GM21723 (cell line): Measurements from ENCODE around the gene RAD23B.
"Not testable (repeated sequence)": the region's sequence is repeated elsewhere in the genome, so short reads cannot be mapped to it uniquely, and the experiment has no call there.

Source experiments
- ATAC-seq: cut with Tn5 transposase; IDR thresholded peaks from one replicate; pipeline ENCODE4 v1.9.1; 2021; ENCODE audit warnings: mild to moderate bottlenecking, moderate library complexity; ENCODE audit not compliant: unreplicated experiment

RAD23B gene

DNA sequence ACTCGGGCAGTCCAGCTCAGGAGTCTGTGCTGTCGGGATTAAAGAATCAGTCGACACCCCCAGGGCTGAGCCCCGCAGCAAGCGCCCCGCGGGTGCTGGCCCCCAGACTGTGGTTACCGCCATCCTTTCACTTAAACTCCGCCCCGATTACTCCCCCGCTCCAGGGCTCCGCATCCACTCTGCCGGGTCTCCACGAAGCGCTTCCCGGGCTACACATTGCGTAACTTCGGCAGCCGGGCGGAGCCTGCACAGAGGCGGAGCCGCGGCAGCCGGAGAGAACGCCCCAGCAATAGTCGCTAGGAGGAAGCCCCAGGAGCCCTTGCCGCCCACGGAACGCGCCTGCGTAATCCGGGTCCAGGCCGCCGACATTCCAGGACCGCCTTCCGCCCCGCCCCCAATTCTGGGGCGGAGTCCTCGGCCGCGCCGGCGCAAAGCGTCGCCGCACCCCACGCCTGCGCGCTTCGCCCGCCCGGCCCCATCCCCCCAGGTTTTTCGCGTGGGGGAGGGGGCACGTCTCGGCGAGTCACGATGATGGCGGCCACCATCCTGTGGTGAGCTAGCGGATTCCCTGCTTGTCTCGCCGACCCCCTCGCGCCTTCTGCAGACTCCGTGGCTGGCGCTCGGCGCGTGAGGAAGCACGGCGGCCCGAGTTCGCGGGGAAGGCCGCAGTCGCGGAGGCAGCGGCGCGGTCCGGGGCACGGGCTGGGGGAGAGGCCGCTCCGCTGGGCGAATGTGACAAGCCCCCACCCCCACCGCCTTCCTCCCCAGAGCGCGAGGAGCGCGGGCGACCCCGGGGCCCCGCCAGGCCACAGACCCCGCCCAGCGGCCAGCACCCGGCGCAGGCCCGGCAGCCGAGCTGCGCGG, at the start of gene RAD23B:
RAD23B (plus strand) TSS at position 521 of the 864 bp plus-strand sequence. CDS start 351 bp downstream, outside the sequence.
- peak; percentile 88 for ATAC-seq

DNA sequence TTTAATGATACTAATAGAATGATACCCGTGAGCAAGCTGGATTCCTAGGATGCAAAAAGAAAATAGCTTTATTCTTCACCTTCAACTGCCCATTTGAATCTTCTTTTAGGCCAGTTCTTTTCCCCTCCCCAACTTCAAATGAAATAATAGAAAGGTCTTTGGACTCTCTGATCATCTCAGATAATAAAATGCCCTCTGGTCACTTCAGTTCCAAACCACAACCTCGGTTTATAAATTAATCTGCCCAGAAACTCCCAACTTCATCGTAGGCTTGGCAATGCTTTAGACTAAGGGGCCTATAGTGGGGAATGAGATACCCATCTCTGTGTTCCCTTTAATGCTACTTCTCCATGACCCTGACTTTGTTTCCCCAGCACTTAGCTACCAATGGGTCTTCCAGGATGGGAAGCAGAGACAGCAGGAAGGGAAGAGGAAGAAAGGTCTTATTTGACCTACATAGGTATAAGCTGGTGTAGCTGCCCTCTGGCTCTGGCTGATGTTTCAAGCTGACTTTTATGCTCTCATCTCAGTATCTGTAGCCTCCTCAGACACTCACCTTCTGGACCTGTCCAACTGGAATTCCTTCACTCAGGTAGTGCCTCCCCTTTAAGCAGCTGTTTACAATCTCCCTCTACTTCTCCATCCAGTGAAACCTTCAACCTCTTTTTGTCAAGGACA, 47.2 kb upstream of the RAD23B start:
- no peak for ATAC-seq

DNA sequence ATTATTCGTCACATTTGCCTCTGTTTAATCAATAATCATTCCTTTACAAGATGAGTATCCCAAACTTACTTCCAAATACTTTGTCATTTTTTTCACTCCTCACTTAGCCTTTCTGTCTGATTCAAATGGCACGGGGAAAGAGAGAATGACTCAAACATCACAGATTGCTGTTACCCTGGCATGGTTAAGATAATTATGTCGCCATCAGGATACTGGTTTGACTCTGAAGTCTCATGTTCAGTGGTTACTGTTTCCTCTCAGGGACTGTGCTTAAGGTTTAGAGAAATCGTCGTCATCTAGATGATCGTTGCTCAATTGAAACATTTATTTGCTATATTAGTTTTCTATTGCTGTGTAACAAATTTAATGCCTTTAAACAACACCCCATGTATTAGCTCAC, 45.2 kb upstream of the RAD23B start:
- ATAC-seq = no peak

DNA sequence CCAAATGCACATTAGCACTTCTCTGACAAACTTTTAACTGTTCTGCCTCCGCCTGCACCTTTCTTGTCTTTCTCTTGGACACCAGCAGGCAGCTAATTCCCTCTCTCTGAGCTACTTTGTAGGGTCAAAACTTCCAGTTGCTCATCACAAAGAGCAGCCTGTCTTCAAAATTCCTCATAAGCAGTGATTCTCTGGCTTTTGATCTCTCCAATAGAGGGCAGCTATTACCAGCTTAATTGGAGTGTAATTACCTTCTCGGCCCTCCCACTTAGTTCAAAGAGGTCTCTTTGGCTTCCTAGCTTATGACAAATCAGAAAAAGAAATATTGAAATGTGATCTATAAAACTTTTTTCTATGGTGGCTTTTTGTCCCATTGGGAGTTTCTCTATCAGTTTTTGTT, 43.6 kb upstream of the RAD23B start:
- ATAC-seq = no peak

DNA sequence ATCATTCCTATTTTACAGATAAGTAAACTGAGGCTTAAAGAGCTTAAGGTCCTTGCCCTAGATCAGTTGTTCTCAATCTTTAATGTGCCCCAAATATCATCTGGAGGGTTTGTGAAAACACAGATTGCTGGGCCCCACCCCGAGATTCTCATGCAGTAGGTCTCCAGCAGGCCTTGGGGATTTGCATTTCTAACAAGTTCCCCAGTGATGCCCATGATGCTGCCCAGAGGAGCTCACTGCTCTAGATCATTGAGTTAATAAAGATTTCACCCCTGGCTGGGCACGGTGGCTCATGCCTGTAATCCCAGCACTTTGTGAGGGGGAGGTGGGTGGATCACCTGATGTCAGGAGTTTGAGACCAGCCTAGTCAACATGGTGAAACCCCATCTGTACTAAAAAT, 42.8 kb upstream of the RAD23B start:
- ATAC-seq = no peak

DNA sequence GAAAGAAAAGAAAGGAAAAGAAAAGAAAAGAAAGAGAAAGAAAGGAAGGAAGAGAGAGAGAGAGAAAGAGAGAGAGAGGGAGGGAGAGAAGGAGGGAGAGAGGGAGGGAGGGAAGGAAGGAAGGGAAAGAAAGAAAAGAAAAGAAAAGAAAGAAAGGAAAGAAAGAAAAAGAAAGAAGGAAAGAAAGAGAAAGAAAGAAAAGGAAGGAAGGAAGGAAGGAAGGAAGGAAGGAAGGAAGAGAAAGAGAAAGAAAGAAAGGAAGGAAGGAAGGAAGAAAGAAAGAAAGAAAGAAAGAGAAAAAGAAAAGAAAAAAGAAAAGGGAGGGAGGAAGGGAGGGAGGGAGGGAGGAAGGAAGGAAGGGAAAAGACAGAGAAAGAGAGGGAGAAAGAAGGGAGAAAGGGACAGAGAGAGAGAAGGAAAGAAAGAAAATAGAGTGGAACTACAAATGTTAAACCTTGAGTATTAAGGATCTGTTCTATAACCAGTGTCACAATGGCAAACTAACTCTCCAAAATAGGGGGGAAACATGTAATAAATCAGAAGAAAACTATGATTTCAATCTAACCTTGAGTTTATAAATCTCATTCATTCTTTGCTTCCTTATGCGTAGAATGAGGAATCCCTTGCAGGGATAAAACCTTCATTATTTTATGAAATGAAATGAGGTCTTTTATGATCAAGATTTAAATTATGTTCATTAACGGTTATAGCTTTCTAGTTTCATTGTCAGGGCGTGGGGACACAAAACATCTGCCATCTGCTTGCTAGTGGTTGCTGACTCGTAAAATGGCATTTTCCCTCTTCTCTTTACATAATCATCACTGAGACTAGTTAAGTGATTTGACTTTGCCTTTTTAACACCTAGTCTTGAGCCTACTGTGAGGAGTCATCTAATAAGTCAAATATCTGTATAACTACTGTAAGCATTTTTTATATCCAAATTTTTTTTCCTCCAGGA, 40.7 kb upstream of the RAD23B start:
- no peak for ATAC-seq

DNA sequence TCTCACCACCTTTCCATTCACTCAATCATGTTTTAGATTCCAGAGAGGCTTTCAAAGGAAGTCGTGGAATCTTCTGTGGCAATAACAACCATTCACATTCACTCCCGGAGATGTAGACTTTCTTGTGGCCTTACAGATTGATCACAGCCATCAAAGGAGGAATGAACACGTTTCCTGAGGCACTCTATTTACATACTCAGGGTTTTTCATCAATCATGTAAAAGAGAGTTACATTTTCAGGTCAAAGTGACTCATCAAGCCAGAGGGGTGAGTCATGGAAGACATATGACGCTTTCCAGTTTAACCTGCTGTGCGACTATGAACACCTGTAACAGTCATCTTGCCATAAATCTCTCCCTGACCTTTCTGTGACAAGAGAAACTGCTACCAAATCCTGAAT, 39.3 kb upstream of the RAD23B start:
- ATAC-seq = peak; percentile 69

DNA sequence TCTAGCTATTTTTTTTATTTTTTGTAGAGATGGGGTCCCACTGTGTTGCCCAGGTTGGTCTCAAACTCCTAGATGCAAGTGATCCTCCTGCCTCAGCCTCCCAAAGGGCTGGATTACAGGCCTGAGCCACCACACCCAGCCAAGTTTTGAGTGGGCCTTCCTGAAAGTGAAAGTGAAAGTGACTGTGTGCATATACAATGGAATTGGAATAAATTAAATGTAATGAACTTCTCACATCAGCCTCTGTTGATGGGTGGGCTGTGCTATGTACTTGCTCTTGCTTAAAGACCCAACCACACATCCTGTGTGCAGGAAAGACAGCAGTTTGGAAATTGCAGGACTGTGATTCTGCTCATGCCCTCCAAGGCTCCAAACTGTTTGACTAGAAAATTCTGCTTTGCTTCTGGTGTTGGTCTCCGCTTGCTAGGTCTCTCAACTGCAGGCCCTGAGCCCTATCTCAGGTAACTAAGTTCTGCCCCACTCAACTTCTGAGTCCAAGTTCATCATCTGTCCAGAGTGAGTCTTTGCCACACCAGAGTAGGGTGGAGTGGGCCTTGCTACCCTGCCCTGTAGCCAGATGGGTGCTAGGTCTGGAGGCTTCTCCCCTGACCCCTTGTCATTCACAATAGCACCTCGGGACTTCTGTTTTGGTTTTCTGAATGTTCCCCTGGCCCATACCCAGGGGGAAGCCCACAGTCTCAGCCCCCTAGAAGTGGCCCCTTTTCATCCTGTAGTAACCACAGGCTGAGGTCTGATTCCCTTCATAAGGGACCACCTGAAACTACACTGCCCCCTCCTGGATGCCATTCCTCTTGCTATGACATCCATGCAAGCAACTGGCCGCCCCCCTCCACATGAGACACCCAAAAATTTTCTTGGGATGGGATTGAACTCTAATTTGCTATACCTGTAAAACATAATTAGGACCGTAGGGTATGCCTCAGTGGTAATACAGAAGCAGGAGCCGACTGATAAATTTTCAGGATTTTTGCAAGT, 36.5 kb upstream of the RAD23B start:
- ATAC-seq = no peak

DNA sequence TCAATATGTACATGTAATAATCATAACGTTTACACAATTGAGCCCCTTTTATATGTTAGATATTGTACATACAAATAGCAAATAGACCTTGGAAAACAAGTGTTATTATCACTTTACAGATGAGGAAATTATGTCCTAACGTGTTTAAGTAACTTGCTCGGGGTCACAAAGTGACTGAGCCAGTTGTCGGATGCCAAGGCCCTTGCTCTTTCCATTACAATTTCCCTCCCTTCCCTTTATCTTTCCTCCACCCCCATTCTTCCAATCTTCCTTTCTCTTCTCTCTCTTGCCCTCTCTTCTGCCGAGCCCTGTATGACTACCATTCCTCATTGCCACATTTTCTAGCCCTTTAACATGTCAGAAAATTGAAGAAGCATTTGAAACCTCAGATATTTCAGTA, 34.4 kb upstream of the RAD23B start:
- no peak for ATAC-seq

DNA sequence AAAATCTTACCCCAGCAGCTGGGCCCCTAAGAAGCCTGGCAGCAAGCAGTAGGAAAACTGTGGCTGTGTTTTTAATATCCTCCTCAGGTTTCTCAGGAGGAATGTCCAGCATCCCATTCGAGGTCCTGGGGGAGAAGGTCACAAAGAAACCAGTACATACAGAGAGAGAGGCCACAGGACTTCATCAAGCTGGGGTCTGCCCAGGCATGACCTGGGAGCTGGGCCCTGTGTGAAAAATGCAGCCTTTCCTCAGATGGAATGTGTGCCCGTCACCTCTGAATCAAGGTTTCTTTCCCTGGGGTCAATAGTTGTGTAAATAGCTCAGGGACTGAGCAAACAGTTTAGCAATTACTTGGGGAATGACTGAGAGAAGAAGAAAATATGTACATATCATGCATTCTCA, 33.9 kb upstream of the RAD23B start:
- no peak for ATAC-seq

DNA sequence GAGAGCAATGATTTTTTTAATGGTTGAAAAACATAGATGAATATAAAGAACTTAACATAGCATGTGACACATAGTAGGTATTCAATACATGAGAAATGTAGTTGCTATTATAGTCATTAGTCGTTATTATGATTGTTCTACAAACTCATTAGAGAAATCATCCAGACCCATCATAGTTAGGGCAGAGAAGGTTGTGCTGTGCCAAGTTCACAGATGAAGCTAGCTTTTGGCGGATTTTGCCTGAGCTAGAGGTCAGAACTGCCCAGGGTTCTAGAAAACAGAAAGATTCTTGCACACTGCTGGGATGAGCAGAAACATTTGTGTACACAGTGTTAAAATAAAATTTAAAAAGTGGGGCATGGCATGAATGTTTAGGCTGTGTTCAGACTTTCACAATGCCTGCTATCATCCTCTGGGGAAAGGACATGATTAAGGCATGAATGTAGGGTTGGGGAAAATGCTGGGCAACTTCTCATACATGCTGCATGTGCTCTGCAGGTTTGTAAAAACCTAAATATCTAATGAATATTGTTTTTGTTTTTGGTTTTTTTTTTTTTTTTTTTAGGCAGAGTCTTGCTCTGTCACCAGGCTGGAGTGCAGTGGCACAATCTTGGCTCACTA, 33.3 kb upstream of the RAD23B start:
- no peak for ATAC-seq

DNA sequence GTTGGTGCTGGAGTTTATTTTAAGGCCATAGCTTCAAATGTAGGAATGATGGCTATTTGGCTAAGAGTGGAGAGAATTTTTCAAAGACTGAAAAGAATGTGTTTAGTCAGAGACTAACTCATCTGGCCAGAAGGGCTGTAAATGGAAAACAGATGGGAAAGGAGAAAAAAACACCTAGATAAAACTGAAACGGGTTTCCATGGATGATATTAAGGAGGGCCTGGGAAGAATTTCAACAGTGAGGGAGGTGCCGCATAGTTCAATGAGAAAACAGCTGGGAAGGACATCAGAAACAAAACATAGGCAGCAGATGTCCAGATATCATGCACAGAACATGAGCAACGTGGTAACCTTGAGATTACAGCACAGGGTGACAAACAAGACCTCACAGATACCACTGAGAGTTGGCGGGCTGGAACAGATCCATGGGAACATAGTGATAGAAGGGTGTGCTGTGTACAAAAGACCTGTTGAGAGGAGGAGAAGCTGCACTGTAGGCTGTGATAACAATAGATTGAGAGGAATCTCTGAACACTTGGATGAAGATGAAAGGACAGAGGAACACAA, 31.2 kb upstream of the RAD23B start:
- ATAC-seq = no peak

DNA sequence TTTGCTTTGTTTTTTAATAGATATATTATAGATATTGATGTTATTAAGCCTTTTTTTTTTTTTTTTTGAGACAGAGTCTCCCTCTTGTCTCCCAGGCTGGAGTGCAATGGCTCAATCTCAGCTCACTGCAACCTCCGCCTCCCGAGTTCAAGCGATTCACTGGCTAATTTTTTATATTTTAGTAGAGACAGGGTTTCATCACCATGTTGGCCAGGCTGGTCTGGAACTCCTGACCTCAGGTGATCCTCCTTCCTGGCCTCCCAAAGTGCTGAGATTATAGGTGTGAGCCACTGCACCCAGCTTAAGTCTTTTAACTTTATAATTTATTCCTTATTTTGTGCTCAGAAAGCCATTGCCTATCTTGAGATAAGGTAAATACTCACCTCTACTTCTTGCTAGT, 24.2 kb upstream of the RAD23B start:
- no peak for ATAC-seq

DNA sequence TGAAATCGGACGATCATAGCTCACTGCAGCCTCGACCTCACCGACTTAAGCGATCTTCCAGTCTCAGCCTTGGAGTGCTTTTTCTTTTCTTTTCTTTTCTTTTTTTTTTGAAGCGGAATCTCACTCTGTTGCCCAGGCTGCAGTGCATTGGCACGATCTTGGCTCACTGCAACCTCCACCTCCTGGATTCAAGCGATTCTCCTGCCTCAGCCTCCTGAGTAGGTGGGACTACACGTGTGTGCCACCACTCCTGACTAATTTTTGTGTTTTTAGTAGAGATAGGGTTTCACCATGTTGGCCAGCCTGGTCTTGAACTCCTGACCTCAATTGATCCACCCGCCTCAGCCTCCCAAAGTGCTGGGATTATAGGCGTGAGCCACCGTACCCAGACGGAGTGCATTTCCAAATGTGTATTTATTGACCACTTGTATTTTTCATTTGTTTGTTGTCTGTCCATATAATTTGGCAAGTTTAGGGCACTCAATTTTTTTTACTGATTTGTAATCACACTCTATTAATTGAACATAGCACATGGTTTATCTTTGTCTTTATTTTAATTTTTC, 23.2 kb upstream of the RAD23B start:
- ATAC-seq = not testable (repeated sequence)

DNA sequence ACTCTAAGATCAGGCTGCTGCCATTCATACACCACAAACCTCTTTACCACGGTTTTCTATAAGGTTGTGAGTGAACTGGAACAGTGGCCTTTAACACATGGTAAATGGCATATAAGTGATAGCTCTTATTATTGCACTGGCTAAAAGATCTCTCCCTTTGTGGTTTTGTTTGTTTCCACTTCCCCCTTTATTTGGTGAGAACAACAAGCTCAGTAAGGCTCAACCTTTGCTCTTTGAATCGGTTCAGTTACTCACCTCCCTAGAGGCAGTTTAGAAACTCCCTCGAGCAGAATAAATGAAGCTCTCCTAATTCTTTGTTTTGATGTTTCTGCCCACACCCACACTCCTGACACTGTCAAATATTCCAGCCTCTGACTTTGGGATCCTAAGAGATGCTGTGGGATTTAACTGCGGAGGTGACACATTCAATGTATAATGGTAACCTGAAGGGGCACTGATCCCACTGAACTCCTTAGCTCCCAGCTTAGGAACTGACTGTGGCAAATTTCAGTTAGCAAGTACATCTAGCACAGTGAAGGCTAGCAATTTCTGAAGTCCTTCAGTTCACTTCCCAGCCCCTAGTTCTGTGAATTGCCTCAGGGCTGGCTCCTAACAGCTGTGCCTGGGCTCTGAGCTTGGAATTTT, 22.5 kb upstream of the RAD23B start:
- peak; percentile 99 for ATAC-seq

DNA sequence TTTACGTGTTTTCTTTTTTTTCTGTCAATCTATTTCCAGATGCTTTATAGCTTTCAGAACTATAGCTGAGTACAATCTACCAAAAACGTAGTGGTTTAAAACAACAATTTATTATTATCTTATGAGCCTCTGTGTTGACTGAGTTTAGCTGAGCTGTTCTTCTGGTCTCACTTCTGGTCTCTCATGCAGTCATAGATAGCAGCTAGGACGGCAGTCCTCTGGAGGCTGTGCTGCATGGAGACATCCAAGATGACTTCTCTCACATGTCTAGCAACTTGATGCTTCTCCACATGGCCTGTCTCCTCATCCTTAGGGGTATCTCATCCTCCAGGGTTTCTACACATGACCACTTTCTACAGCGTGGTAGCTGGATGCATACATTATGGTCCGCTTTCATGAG, 22.0 kb upstream of the RAD23B start:
- peak; percentile 9 for ATAC-seq

DNA sequence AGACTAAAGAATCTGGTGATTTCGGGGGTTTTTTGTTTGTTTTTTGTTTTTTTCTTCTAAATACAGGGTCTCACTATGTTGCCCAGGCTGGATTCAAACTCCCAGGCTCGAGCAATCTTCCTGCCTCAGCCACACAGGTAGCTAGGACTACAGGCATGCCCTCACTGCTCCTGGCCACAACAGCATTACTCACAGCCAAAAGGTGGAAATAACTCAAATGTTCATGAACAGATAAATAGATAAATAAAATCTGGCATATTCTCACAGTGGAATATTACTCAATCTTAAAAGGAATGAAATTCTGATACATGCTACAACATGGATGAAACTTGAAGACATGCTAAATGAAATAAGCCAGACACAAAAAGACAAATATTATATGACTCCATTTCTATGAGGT, 19.8 kb upstream of the RAD23B start:
- ATAC-seq = no peak

DNA sequence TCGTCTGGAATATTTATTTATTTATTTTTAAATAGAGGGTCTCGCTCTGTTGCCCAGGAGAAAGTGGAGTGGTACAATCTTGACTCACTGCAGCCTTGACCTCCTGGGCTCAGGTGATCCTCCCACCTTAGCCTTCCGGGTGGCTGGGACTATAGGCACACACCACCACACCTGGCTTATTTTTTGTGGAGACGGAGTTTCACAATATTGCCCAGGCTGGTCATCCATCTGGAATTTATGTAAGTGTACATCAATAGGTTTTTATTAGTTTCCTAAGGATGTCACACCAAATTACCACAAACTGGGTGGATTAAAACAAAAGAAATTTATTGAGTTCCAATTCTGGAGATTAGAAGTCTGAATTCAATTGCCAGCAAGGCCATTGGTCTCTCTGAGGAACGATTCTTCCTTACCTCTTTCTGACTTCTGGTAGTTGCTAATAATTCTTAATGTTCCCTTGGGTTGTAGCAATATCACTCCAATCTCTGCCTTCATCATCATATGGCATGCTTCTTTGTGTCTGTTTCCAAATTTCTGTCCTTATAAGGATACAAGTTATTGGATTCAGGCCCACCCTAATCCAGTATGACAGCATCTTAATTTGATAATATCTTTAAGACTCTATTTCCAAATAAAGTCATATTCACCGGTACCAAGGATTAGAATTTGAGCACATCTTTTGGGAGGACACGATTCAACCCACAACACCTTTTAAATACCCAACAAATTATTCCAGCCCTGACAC, 16.3 kb upstream of the RAD23B start:
- no peak for ATAC-seq
